PC-9 (cell line): ENCODE measurements around the gene VSTM2L. TPM values are rescaled to one million over a fixed set of nuclear protein-coding genes. Genes with fewer than 3 reads are reported as not detected.

Source experiments
- BruUV-seq: library from RNA; stranded (reverse); fragments of 400-500 nt; replicated peaks from 2 replicates; lab custom pipeline; 2021; lab: Mats Ljungman, UMichigan
- CTCF ChIA-PET: fragments of 300-600 bp; sonication (Branson Sonifier 250); formaldehyde crosslinking; loops from one replicate; lab custom pipeline; 2022; ENCODE audit warnings: antibody characterized with exemption; lab: Charles Lee
- POLR2A ChIA-PET: fragments of 300-600 bp; sonication (Branson Sonifier 250); formaldehyde crosslinking; loops from one replicate; lab custom pipeline; 2022; ENCODE audit warnings: antibody characterized with exemption; ENCODE audit not compliant: unreplicated experiment; lab: Charles Lee
- DNase-seq, 2 experiments: peaks; one replicate each; pipeline versions ENCODE4 v3.0.0 to v3.0.0-alpha.2; 2015 to 2022; ENCODE audit warnings: mixed read lengths in 1 of 2
- H2AFZ ChIP-seq: fragments of 200-600 bp; sonication (generic); 2 replicates; pipeline ENCODE4 v1.8.1; 2017; ENCODE audit warnings: antibody characterized with exemption
- H3F3A ChIP-seq: fragments of 200-600 bp; sonication (generic); 2 replicates; pipeline ENCODE4 v1.8.1; 2017; ENCODE audit warnings: antibody characterized with exemption, mild to moderate bottlenecking, low read depth; ENCODE audit not compliant: insufficient read depth
- H3K27ac ChIP-seq: fragments of 200-600 bp; sonication (generic); 2 replicates; pipeline ENCODE4 v1.6.1; 2016; ENCODE audit warnings: mixed run types
- H3K27me3 ChIP-seq: fragments of 200-600 bp; sonication (generic); 2 replicates; pipeline ENCODE4 v1.6.1; 2016; ENCODE audit warnings: low read depth, mixed run types; ENCODE audit not compliant: insufficient read depth
- H3K36me3 ChIP-seq: fragments of 200-600 bp; sonication (generic); 2 replicates; pipeline ENCODE4 v1.6.1; 2016; ENCODE audit warnings: low read depth, mixed run types
- H3K4me1 ChIP-seq: fragments of 200-600 bp; sonication (generic); replicated peaks from 2 replicates; pipeline ENCODE4 v1.6.1; 2016; ENCODE audit warnings: mixed run types; ENCODE audit not compliant: insufficient read depth
- H3K4me2 ChIP-seq: fragments of 200-600 bp; sonication (generic); 2 replicates; pipeline ENCODE4 v1.6.1; 2017; ENCODE audit warnings: mixed run types
- H3K4me3 ChIP-seq: fragments of 200-600 bp; sonication (generic); 2 replicates; pipeline ENCODE4 v1.6.1; 2016; ENCODE audit warnings: mixed run types
- H3K79me2 ChIP-seq: fragments of 200-600 bp; sonication (generic); 2 replicates; pipeline ENCODE4 v1.6.1; 2017; ENCODE audit warnings: low read depth, mixed run types
- H3K9me2 ChIP-seq: fragments of 200-600 bp; sonication (generic); 2 replicates; pipeline ENCODE4 v1.8.1; 2017; ENCODE audit warnings: mild to moderate bottlenecking; ENCODE audit not compliant: insufficient read depth
- H3K9me3 ChIP-seq: fragments of 200-600 bp; sonication (generic); 2 replicates; pipeline ENCODE4 v1.8.1; 2016; ENCODE audit warnings: low read depth; ENCODE audit not compliant: insufficient read depth
- H4K20me1 ChIP-seq: fragments of 200-600 bp; sonication (generic); 2 replicates; pipeline ENCODE4 v1.8.1; 2017; ENCODE audit not compliant: insufficient read depth
- CTCF ChIP-seq: fragments of 200-600 bp; sonication (generic); conservative IDR thresholded peaks from 2 replicates; pipeline ENCODE4 v1.6.1; 2017; ENCODE audit warnings: mixed run types, antibody characterized with exemption, mild to moderate bottlenecking, moderate library complexity
- EZH2 ChIP-seq: fragments of 200-600 bp; sonication (generic); IDR thresholded peaks from 2 replicates; pipeline ENCODE4 v1.8.0; 2017; ENCODE audit warnings: antibody characterized with exemption, low read depth
- intact Hi-C: fragments of 100-400 bp; cut with micrococcal nuclease; formaldehyde crosslinking; loops from one replicate; pipeline ENCODE4 v1.10.0; 2022; ENCODE audit not compliant: unreplicated experiment
- total RNA-seq: library from RNA; stranded (reverse); gene quantifications from 2 replicates; pipeline ENCODE4 v1.2.3, GENCODE V29; 2021

VSTM2L gene
- total RNA-seq, 1 experiment from 2014 or later = 1.4 TPM

- Histone ChIP-seq H3K9me2 (no peaks in the 10 kb centered on the region), H3K4me3 (no peak overlapping the region), H2AFZ (no peak overlapping the region), H3K27me3 (peaks cover 50% of the 10 kb centered on the region), H3K4me1 (no peaks in the 10 kb centered on the region), H3K79me2 (no peaks in the 10 kb centered on the region), H3K9me3 (no peaks in the 10 kb centered on the region), H4K20me1 (no peaks in the 10 kb centered on the region), H3K36me3 (no peaks in the 10 kb centered on the region), H3K4me2 (no peak overlapping the region), H3K27ac (no peak overlapping the region), H3F3A (no peaks in the 10 kb centered on the region)
- CTCF ChIA-PET = no interaction called here
- BruUV-seq = no TSS peak
- intact Hi-C loops = no loop called here
- TF ChIP-seq EZH2 (no peak), CTCF (no peak)
- DNase-seq = no peak
- POLR2A ChIA-PET = no interaction called here
These were observed 45.0 kb downstream of the VSTM2L start for GRCh38 chr20:37947943-37948342.

DNA sequence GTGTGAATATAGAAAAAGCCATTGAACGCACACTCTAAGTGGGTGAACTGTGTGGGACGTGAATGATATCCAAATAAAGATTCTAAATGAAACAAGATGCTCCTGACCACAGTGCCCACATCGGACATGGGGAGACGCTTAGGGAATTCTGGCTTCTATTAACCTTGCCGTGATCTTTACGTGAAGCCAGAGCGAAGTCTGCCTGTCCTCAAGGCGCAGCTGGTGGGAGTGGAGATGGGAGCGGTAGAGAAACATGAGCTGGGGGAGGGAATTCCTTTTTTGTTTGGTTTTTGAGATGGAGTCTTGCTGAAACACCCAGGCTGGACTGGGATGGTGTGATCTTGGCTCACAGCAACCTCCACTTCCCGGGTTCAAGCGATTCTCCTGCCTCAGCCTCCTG, 46.0 kb downstream of the VSTM2L start:
- H4K20me1 ChIP-seq = no peaks in the 10 kb centered on the region
- POLR2A ChIA-PET = no interaction called here
- H3F3A ChIP-seq = no peaks in the 10 kb centered on the region
- H3K79me2 ChIP-seq = no peaks in the 10 kb centered on the region
- DNase-seq = no peak
- no peaks in the 10 kb centered on the region for H3K9me3 ChIP-seq
- H3K4me2 ChIP-seq = no peak overlapping the region
- H3K9me2 ChIP-seq = no peaks in the 10 kb centered on the region
- no peaks in the 10 kb centered on the region for H3K4me1 ChIP-seq
- BruUV-seq = no TSS peak
- TF ChIP-seq CTCF (no peak), EZH2 (no peak)
- no peaks in the 10 kb centered on the region for H3K36me3 ChIP-seq
- H3K27me3 ChIP-seq = peaks cover 50% of the 10 kb centered on the region
- H2AFZ ChIP-seq = no peak overlapping the region
- H3K27ac ChIP-seq = no peak overlapping the region
- H3K4me3 ChIP-seq = no peak overlapping the region
- intact Hi-C loops = no loop called here
- CTCF ChIA-PET = no interaction called here

DNA sequence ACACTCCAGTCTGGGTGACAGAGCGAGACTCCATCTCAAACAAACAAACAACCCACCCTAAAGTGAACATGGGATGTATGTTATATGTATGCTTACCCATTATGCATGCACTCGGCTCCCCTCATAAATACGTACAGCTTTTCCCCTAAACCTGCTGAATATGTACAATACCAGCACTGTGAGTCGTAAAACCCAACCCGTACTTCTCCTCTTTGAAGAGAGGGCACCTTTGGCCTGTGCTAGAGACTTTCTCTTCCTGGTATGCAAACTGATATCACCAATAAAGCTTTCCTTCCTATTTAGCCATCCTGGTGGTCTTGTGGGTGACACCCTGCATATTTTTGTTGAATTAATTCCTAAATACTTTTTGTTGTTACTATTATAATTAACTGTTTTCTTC, 51.3 kb downstream of the VSTM2L start:
- DNase-seq = no peak
- no peaks in the 10 kb centered on the region for H3F3A ChIP-seq
- H4K20me1 ChIP-seq = no peaks in the 10 kb centered on the region
- no peaks in the 10 kb centered on the region for H3K79me2 ChIP-seq
- intact Hi-C loops = no loop called here
- ChIA-PET POLR2A (interaction anchor here (0.6 kb wide), 1 partner anchor 29 kb away, joined by 3 read pairs; no protein-coding TSS in a partner anchor), CTCF (no interaction called here)
- no TSS peak for BruUV-seq
- no peak overlapping the region for H3K4me3 ChIP-seq
- H3K9me2 ChIP-seq = no peaks in the 10 kb centered on the region
- H3K4me2 ChIP-seq = no peak overlapping the region
- no peak overlapping the region for H3K27ac ChIP-seq
- H3K9me3 ChIP-seq = no peaks in the 10 kb centered on the region
- H2AFZ ChIP-seq = no peak overlapping the region
- no peak for TF ChIP-seq EZH2
- no peak for TF ChIP-seq CTCF
- no peaks in the 10 kb centered on the region for H3K4me1 ChIP-seq
- no peaks in the 10 kb centered on the region for H3K36me3 ChIP-seq
- H3K27me3 ChIP-seq = peaks cover 47% of the 10 kb centered on the region
